ENCODE data around the gene UGDH. TPM values are rescaled to one million over a fixed set of nuclear protein-coding genes. Genes with fewer than 3 reads are reported as not detected.

The UGDH gene
- polyA plus RNA-seq, 1 donor from 2014 or later, result 21.1 TPM

GRCh38 chr4:39484582-39485272, 42.5 kb downstream of the UGDH start:
- no peak overlapping the region for H2AFZ ChIP-seq (ENCODE audit: low read depth, low read length)
- no peaks in the 10 kb centered on the region for H3K36me3 ChIP-seq (ENCODE audit: insufficient read depth, low read length)
- no peaks in the 10 kb centered on the region for H3K9me3 ChIP-seq (ENCODE audit: low read length)
- no peak overlapping the region for H3K27ac ChIP-seq (ENCODE audit: low read length)
- no peak overlapping the region for H3K4me2 ChIP-seq (ENCODE audit: low read length)
- no peak overlapping the region for H3K4me3 ChIP-seq (ENCODE audit: low read length)
- H3K9ac ChIP-seq (ENCODE audit: low read length), result no peak overlapping the region
- H3K9me2 ChIP-seq (ENCODE audit: insufficient read depth, low read length), result no peaks in the 10 kb centered on the region
- H4K20me1 ChIP-seq (ENCODE audit: insufficient read depth), result no peaks in the 10 kb centered on the region
- H3K79me2 ChIP-seq (replicated peaks; ENCODE audit: insufficient read depth, low read length), result no peaks in the 10 kb centered on the region
- H3K27me3 ChIP-seq (ENCODE audit: insufficient read depth, low read depth, low read length), result no peaks in the 10 kb centered on the region
- TF ChIP-seq MXI1 (conservative IDR thresholded peaks at IDR 0.05; ENCODE audit: poor library complexity, severe bottlenecking), result no peak
- no peak for TF ChIP-seq EZH2 (IDR thresholded peaks at IDR 0.05; ENCODE audit: borderline replicate concordance, insufficient read depth, low read length, poor library complexity, severe bottlenecking)
- no peak for TF ChIP-seq REST (IDR thresholded peaks at IDR 0.05; ENCODE audit: borderline replicate concordance)
- TF ChIP-seq TAF1 (IDR thresholded peaks at IDR 0.05; ENCODE audit: low read depth), result no peak
- TF ChIP-seq POLR2AphosphoS5 (IDR thresholded peaks at IDR 0.05), result no peak
- TF ChIP-seq CTCF (IDR thresholded peaks at IDR 0.05; ENCODE audit: poor library complexity, severe bottlenecking), result no peak
- TF ChIP-seq EP300 (conservative IDR thresholded peaks at IDR 0.05; ENCODE audit: poor library complexity, severe bottlenecking), result no peak
- TF ChIP-seq RAD21 (conservative IDR thresholded peaks at IDR 0.05), result no peak
- no peak for TF ChIP-seq SMC3 (conservative IDR thresholded peaks at IDR 0.05; ENCODE audit: poor library complexity)
- no peaks in the 10 kb centered on the region for H3F3A ChIP-seq (ENCODE audit: insufficient read depth, low read length, poor library complexity, severe bottlenecking)

- Histone ChIP-seq H3K79me2 (replicated peaks; ENCODE audit: insufficient read depth, low read length) (no peaks in the 10 kb centered on the region), H3K4me3 (ENCODE audit: low read length) (no peak overlapping the region), H4K20me1 (ENCODE audit: insufficient read depth) (no peaks in the 10 kb centered on the region), H3K9ac (ENCODE audit: low read length) (no peak overlapping the region), H3K36me3 (ENCODE audit: insufficient read depth, low read length) (no peaks in the 10 kb centered on the region), H3K27me3 (ENCODE audit: insufficient read depth, low read depth, low read length) (no peaks in the 10 kb centered on the region), H3F3A (ENCODE audit: insufficient read depth, low read length, poor library complexity, severe bottlenecking) (no peaks in the 10 kb centered on the region), H3K9me2 (ENCODE audit: insufficient read depth, low read length) (no peaks in the 10 kb centered on the region), H3K4me2 (ENCODE audit: low read length) (no peak overlapping the region), H3K27ac (ENCODE audit: low read length) (no peak overlapping the region), H3K9me3 (ENCODE audit: low read length) (no peaks in the 10 kb centered on the region), H2AFZ (ENCODE audit: low read depth, low read length) (no peak overlapping the region)
- TF ChIP-seq POLR2AphosphoS5 (IDR thresholded peaks at IDR 0.05), result no peak
- no peak for TF ChIP-seq EZH2 (IDR thresholded peaks at IDR 0.05; ENCODE audit: borderline replicate concordance, insufficient read depth, low read length, poor library complexity, severe bottlenecking)
- TF ChIP-seq CTCF (IDR thresholded peaks at IDR 0.05; ENCODE audit: poor library complexity, severe bottlenecking), result no peak
- no peak for TF ChIP-seq MXI1 (conservative IDR thresholded peaks at IDR 0.05; ENCODE audit: poor library complexity, severe bottlenecking)
- no peak for TF ChIP-seq REST (IDR thresholded peaks at IDR 0.05; ENCODE audit: borderline replicate concordance)
- TF ChIP-seq RAD21 (conservative IDR thresholded peaks at IDR 0.05), result no peak
- TF ChIP-seq SMC3 (conservative IDR thresholded peaks at IDR 0.05; ENCODE audit: poor library complexity), result no peak
Observed at GRCh38 chr4:39480902-39481695, 46.1 kb downstream of the UGDH start.

Measured in neural cell (in vitro differentiated cells).